ENCODE measurements around the gene HSP90AA1.
"Not testable (repeated sequence)": the region's sequence is repeated elsewhere in the genome, so short reads cannot be mapped to it uniquely, and the experiment has no call there.

The HSP90AA1 gene

DNA sequence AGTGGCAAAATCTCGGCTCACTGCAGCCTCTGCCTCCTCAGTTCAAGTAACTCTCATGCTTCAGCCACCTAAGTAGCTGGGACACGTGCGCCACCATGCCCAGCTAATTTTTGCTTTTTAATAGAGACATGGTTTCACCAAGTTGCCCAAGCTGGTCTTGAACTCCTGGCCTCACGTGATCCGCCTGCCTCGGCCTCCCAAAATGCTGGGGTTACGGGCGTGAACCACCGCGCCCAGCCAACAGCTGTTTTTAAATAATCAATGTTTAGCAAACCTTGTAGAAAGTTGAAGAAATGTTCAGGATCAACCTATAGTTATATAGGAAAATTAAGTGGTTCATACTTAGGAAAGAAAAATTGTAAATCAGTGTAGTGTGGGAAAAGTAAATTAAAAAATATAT, 6.0 kb upstream of the HSP90AA1 start:
- DNase-seq = no peak

DNA sequence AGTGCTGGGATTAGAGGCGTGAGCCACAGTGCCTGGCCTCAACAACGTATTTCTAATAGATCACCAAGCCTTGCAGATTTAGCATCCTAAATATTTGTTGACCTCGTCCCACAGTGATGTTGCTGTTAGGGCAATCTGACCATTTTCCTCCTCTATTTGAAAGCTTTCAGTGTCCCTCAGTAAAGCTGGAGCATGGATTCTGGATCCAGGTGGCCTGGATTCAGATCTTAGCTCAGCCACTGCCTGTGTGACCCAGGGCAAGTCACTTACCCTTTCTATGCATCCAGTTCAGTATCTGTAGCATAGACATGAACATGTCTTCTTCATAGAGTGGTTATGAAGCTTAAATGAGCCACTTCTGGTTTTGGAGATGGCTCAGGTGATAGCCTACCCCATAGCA, 3.9 kb upstream of the HSP90AA1 start:
- DNase-seq = no peak

- no peak for DNase-seq
Measured at GRCh38 chr14:102089621-102090343, 2.9 kb upstream of the HSP90AA1 start.

DNA sequence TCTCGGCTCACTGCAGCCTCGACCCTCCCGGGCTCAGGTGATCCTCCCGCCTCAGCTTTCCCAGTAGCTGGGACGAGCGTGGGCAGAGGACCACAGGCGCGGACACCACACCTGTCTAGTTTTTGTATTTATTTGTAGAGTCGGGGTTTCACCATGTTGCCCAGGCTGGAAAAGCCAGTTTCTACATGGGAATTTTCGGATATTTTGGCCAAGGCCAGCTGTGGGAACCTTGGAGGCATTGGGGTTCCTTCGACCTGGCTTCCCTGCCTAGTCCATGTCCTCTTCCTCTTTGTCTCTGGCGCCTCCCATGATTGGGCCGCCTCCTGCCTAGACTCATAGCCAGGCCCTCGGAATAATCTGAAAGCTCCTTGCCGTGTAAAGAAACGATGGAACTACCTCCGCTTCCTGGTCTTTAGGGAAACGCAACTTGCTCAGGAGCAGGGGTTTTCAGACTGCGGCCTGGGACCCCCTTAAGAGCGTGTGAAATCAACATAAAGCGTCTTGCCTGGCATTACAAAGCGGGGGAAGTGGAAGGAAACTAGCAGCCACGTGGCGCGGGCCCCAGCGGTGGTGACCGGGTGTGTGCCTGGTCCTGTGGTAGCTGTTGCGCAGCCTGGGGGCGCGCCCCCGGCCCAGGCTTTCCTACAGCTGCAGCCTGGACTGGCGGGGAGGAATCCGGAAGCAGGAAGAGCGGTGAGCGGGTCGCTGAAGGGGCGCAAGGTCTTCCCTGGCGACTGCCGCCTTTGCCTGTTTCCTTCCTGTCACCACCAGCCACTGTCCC, 1.4 kb upstream of the HSP90AA1 start:
- DNase-seq = no peak

- no peak for DNase-seq
Measured at GRCh38 chr14:102087762-102088011, 843 bp upstream of the HSP90AA1 start.

DNA sequence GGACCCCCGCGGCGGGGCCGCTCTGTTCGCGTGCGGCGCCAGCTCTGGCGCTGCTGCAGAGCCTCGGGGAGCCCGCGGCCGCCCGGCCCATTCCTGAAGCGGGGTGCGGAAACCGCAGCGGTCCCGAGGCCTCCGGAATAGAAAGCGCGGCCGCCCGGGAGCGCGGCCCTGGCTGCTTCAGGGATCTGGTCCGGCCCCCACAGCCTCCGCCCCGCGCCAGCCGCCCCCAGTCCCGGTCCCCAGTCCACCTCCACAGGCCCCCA, 204 bp downstream of the HSP90AA1 start:
- no peak for DNase-seq

DNA sequence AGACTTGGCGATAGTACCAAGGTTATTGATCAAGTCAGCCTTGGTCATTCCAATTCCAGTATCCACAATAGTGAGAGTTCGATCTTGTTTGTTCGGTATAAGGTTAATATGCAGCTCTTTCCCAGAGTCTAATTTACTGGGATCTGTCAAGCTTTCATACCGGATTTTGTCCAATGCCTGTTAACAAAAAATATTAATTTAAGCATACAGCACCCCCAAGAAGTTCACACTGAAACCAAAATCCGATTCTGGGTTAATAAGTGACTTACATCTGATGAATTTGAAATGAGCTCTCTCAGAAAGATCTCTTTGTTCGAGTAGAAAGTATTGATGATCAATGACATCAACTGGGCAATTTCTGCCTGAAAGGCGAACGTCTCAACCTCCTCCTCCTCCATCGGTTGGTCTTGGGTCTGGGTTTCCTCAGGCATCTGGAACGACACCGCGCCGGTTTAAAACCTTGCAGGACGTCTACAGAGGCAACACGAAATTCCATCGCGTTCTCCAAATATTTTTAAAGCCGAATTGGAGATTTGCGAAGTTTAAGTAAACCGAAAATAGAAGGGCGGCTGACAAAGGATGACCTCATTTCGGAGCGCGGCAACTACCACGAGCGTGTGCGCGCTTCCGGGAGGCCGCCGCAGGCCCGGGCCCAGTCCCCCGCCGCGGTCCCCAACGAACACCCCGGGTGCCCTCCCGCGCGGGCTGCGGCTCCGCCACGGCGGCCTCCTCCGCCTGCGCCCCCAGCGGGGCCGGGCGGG, 716 bp downstream of the HSP90AA1 start:
- no peak for DNase-seq

- no peak for DNase-seq
Measured at GRCh38 chr14:102085488-102085887, 1.4 kb downstream of the HSP90AA1 start.

- DNase-seq = no peak
Measured at GRCh38 chr14:102084931-102085330, 1.9 kb downstream of the HSP90AA1 start.

DNA sequence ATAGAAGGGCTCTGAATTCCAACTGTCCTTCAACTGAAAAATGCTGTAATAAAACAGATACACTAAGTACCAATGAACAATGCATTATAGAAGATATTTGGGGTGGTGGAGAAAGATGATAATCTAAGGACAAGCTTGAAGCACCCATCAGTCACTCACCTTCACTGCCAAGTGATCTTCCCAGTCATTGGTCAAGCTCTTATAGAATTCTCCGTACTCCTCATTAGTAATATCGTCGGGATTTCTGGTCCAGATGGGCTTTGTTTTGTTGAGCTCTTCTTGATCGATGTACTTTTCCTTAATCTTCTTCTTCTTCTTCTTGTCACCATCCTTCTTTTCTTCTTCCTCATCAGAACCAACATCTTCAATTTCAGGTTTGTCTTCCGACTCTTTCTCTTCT, 2.3 kb downstream of the HSP90AA1 start:
- not testable (repeated sequence) for DNase-seq

- DNase-seq = no peak
Measured at GRCh38 chr14:102081231-102082080, 5.4 kb downstream of the HSP90AA1 start.

- DNase-seq = no peak
Measured at GRCh38 chr14:102080183-102081080, 6.4 kb downstream of the HSP90AA1 start.

GRCh38 chr14:102079700-102079979, 7.2 kb downstream of the HSP90AA1 start:
- no peak for DNase-seq

DNA sequence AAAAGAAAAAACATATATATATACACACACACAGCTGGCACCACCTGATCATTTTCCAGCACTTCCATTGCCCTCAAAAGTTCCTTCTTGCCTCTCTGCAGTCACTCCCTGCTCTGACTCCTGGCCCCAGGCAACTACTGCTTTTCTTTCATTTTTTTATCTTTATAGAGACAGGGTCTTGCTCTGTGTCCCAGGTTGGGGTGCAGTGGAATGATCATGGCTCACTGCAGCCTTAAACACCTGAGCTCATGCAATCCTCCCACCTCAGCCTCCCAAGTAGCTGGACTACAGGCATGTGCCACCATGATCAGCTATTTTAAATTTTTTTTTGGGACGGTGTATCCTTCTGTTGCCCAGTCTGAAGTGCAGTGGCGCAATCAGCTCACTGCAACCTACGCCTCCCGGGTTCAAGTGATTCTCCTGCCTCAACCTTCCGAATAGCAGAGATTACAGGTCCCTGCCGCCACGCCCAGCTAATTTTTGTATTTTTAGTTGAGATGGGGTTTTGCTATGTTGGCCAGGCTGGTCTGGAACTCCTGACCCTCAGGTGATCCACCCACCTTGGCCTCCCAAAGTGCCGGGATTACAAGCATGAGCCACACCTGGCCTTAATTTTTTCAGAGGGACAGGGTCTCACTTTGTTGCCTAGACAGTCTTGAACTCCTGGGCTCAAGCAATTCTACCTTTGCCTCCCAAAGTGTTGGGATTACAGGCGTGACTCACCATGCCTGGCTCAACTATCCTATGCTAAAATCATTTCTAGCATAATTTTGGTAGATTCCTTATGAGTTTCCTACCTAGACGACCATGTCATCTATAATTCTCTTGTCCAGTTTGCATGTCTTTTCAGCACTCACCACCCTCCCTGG, 7.8 kb downstream of the HSP90AA1 start:
- DNase-seq = no peak

DNA sequence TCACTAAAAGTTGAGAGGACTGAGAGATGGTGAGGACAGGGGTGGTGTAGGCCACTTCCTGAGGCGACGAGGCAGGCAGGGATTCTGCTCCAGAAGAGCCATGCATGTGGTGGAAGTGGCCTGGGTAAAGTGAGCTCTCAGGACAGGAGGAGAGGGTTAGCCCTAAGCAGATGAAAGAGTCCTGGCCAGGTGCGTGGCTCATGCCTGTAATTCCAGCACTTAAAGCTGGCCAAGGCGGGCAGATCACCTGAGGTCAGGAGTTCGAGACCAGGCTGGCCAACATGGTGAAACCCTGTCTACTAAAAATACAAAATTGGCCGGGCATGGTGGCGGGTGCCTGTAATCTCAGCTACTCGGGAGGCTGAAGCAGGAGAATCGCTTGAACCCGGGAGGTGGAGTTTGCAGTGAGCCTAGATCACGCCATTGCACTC, 8.5 kb downstream of the HSP90AA1 start:
- not testable (repeated sequence) for DNase-seq

GRCh38 chr14:102077382-102077709, 9.5 kb downstream of the HSP90AA1 start:
- DNase-seq = no peak

DNA sequence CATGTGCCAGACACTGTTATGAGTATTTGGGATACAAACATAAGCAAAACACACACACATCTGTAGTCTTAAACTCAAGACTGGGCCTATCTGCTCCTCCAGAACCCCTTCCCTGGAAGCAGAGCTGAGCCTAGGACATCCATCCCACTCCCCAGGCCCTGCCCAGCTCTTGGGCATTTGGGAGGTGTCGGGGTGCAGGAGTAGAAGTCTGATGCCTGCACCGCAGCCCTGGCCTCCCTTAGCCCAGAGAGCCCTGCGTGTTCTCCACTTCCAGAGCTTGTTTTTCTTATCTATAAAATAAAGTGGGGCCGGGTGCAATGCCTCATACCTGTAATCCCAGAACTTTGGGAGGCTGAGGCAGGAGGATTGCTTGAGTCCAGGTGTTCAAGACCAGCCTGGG, 11.7 kb downstream of the HSP90AA1 start:
- no peak for DNase-seq

DNA sequence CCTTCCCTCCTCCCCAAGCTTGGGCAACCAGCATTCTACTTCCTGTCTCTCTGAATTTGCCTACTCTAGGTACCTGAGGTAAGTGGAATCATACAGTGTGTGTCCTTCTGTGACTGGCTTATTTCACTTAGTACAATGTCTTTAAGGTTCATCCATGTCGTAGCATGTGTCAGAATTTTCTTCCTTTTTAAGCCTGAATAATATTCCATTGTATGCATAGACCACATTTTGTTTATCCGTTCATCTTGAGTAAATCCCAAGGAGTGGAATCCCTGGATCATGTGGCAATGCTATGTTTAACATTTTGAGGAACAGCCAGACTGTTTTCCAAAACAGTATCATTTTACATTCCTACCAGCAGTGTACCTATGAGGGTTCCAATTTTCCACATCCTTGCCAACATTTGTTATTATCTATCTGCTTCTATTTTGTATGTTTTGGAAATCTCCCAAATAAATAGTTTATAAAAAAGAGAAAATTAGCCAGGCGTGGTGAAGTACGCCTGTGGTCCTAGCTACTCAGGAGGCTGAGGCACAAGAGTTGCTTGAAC, 12.4 kb downstream of the HSP90AA1 start:
- DNase-seq = no peak

DNA sequence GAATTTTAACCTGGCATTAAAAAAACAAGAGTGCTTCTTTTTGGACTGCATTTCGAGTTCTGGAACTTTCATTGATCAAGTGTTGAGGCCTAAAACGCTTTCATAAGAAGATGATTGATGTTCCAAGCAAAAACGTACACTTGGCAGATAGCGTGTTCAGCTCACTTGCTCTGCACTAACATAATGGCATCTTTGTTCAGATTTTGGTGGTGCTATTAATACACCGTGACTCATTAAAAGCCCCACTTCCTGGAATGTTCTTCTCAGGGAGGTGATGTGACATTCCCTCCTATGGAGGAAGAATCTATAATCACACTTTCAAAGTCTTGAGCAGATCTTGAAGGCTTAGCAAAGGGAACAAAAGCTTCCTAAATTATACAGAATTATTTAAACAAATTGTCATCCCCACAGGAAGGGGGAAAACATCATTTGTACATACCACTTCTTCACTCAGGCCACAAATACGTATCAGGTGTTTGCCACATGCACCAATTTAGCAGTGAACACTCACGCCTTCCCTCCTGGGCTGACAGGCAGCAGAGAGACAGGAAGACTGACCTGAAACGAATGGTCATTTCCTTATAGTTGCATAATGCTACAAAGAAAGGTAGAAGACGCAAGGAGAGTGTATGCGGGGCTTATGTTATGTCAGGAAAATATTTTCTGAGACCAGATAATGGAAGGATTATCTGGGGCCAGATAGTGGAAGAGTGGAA, 15.4 kb downstream of the HSP90AA1 start:
- no peak for DNase-seq

DNA sequence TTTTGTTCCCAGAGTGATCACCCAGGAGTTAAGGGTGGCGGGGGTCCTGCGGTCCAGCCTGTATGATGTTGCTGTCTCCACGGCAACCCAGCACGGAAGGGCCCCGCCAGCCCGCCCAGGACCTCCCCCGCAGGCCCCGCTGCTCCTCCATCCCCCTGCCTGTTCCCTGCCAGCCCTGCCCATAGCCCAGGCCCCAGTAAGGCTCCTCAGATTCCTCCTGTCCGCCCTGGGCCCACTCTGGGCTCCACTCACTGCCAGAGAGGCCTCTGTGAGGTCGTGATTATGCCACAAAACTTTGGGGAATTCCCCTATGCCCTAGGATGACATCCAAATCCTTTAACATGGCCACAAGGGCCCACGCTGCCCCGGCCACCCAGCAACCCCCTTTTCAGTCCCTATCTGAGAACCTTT, 20.8 kb downstream of the HSP90AA1 start:
- no peak for DNase-seq

- not testable (repeated sequence) for DNase-seq
Measured at GRCh38 chr14:102064590-102064989, 22.3 kb downstream of the HSP90AA1 start.
